ENCODE data around the gene TBC1D2B.

TBC1D2B gene

DNA sequence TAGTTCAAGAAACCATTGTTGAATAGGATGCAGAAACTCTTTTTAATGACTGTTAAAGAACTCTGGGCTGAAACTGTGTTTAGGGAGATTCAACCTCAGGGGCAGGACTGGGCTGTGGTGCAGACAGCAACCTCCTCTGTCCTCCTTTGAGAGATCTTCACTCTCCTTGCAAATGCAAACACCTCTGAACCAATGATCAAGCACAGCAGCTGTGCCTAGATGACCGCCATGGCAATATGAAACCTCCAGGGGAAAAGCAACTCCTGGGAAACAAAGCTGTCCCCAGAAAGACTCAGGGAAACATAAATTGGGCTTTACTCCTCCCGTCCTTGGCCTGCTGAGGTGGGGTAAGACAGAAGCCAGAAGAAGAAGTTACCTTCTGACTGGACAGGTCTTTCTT lies 52.6 kb downstream of the TBC1D2B start:
- no peak for DNase-seq

DNA sequence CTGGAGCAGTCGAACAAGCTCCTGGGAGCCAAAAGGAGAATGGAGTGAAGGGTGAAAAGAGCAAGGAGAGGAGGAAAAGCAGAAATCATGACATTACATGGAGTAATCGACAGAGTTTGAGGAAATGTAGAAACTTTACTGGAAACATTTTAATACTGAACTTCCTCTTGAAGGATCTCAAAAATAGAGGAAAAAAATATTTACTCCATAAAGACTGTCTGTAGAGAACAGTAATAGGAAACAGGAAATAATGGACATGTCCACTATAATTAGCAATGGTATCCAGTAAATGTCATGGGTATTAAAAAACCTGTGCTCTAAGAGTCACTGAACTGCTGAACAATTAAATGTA lies 53.0 kb downstream of the TBC1D2B start:
- DNase-seq = no peak

DNA sequence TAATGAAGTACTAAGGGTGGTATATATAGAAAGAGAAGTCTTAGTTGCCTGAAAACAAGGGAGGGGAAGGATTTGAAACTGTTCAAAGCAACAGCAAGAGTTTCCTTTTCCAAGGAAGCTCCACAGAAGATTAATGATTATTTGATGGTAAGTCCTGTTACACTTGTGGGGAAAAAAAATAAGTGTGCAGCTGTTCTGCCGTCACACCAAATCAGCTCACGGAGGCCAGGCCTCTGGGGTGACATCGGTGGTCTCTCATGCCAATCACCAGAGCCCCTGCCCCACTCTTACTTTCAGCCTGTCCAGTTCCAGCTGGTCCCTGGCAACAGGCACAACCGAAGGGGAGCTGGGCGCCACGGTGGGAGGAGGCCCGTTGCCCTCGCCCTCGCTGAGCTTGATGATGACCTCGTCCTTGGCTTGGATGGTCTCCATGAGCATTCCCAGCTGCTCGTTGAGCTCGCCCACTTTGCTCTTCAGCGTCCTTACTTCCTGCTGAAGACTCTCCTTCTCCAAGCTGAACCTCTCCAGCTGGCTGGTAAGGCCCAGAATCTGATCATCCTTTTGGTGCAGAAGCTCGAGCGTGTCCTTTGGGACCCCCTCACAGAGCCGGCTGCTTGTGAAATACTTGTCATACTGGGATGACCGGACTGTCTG lies 53.5 kb downstream of the TBC1D2B start:
- no peak for DNase-seq

DNA sequence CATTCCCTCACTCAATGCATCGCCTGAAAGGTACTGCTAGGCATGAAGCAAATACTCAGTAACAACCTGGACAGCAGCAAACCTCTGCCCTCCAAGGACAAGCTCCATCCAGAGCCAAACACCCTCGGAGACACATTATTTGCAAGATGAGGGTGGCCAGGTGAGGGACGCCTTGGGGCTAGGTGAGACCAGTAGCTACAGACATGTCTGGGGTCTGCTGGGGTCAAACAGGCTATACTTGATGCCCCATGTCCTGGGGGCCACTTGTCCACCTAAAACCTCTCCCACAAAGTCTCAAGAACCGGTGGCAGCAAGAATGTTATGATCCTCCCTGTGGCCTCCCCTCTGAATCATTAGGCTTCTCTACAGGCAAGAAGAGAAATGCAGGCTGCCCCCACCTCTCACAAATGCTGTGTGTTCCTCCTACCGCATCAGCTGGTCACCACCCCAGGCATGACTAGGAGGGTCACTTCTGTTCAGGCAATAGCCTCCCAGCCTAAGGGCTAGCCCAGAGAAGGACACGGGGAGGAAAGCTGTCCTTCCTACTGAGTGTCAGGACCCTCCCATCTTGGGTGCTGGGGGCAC lies 54.3 kb downstream of the TBC1D2B start:
- DNase-seq = no peak

DNA sequence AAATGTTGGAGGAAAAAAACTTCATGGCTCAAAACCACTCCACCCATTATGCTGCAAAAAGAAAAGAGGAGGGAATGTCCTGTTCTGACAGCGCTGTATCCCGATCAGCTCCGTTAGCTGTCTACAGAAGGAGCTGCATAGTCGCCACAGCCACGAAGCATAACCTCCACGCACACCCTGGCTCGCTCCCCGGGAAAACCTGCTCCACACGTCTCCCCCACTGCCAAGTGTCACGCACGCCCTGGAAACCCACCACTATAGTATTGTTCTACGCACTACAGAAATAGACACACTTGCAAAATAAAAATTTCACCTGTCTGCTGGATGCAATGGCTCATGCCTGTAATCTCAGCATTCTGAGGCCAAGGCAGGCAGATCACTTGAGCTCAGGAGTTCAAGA lies 55.8 kb downstream of the TBC1D2B start:
- no peak for DNase-seq

DNA sequence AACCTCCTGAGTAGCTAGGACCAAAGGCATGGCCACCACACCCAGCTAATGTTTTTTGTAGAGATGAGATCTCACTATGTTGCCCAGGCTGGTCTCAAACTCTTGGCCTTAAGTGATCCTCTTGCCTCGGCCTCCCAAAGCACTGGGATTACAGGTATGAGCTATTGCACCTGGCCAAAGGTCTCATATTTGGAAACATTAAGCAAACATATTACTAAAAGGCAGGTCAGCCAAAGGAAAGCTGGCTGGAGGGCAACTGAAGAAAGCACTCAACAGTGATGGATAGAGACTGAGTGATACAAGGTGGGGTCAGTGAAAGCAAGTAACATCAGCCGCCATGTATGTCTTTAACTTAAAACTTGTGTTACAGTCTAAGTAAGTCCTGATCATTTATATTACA lies 57.5 kb downstream of the TBC1D2B start:
- DNase-seq = no peak

DNA sequence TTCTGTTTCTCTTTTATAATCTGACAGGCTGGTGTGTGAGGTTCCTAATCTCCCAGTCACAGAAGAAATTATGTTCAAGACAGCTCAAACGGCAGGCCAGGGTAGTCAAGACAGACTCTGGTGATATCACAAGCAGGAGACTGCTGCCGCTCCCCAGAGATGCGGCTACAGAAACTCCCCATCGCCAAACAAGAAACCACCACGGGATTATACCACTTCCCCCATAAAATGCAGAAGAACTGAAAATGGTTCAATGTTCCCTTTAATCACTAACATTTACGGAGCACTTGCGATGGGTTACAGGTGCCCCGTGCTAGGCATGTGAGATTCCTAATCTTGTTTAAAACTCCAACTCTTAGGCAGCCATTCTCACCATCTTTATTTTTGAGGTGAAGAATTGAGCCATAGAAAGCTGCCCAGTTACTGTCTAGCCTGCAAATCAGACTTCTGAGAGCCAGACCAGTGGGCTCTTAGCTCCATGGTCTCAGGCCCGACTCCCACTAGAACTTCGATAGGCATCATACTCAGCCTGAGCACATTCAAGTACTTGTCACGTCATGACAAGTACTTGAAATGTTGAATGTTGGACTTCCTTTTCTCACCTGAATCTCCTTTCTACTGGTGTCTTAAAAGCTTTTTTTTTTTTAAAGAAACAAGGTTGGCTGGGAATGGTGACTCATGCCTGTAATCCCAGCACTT lies 58.4 kb downstream of the TBC1D2B start:
- no peak for DNase-seq

DNA sequence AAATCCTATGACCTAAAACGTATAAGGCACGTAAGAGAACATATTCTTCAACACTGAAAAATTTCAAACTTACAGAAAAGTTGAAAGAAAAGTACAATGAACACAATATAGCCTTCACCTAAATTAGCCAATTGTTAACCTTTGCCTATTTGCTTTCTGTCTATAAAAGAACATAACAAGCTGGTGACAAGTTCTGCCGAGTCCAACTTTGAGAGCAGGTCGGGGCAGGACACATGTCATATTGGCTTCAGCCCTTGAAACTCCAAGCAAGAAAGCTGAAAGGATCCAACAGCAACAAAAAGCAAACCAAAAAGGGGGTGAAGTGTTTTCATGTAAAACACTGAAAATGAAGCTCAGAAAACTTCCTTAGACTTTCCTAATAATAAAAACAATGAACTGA lies 59.1 kb downstream of the TBC1D2B start:
- no peak for DNase-seq

DNA sequence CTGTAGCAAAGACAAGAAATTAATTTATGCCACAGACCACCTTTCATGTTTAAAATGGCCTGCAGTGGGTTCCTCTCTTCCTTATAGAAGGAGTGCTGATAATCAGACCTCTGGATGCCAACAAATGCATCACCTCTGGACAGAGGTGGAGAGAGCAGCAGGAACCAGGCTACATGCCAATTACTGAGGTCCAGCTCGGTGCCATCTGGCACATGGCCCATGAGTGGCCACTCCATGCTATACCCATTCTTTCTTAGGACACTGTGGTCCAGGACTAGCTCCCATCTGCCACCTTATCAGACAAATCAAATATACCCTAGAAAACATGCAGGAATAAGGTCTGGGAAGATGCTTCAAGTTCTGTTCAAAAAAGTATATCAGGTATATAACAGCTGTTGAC lies 60.7 kb downstream of the TBC1D2B start:
- no peak for DNase-seq

DNA sequence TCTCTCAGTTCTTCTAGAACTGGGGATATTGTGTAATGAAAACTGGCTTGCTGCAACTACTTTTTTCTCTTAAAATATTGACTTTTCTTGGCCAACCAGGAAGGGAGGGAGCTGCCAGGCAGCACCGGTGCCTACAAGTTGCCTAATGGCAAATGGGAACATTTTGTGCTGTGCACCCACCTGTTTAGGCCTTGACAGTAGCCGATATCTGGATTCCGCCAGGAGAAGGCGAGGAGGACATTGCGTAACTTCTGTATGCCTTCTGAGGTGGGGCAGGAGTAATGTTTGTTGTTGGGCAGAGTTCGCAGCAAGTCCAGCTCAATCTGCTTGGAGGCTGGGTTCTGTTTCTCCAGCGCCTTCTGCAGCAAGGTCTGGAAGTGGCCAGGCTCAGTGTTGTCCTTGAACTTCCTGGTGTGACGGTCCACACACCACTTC lies 64.9 kb downstream of the TBC1D2B start:
- DNase-seq = no peak

DNA sequence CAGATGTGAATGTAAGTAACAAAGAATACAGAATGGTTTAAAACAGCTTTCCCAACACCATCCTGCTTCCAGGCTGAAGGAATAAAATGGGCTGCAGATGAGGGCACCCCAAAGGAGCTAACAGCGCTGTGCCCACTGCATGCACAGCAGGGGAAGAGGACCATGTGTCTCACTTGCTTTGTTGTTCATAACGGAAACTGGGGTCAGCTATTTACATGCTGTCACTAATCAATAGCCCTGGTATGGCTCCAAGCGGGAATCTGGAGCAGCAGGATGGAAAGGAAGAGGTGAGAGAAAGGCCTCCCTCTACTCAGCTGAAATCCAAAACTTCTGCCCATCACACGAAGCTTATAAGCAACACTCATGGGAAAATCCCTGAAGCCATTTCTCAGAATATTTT lies 67.4 kb downstream of the TBC1D2B start:
- no peak for DNase-seq

DNA sequence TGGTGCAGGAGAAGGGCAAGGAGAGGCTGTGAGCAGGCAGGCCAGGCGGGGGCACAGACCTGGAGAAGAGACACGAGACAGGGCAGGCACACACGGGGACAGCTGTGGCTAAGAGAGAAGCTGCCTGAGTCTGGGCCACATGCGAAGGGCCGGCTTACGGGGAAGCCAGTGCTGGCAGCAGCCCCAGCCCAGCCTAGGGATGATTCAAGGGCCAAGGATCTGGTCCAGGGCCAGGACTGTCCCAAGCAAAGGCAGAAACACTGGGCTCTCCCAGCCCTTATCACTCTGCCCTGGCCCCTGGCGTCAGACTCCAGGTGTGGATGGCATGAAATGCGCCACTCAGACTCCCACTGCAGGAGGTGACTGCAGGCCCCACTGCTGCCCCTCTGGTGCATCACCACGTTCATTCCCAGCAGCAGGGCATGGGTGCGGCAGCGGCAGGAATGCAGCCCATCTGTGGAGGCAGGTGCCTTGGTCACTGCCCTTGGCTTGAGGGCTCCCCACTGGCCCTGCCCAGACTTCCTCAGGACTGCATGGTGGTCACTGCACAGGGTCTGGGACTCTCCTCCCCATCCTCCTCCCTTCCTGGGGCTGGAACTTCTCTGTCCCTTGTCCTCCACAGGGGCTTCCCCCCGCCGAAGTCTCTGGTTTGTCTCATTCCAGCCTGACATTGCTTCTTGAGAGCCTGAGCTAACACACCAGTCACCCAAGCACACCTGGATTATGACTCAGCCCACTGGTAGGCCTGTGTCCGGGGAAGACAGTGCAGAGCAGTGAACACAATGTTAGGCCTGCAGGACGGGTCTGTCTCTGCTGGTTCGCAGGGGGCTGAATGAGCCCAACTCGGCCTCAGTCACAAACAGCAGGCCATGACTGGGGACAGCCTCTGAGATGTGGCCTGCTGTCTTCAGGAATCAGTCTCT lies 69.3 kb downstream of the TBC1D2B start:
- no peak for DNase-seq

DNA sequence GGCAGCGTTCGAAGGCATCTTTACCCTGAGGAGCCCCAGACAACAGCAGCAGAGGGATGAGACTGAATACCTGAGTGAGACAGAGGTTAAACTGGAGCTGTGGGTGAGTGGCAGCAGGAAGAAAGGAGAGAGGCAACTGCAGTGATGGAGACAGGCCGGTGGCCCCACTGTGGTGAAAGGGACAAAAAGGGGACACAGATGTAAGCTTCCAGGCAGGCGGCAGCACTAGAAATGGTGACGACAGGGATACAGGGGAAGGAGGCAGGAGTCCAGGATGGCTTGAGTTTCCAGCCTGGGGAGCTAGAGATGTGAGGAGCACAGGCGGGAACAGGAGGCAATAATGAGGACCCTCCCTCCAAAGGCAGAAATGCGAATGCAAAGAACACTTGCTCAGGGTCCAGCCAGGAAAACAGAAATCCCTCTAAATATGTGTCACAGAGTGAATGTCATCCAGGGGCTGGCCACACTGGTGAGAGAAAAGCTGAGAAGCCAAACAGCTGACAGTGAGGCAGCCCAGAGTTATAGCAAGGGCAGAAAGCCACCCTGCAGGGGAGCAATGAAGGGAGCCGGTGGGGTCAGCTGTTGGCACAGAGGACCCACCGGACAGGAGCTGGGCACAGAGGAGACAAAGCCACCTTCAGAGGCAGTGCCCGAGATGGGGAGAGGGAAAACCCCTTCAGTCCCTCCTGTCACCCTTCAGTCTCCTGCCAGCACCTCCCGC lies 70.1 kb downstream of the TBC1D2B start:
- no peak for DNase-seq

DNA sequence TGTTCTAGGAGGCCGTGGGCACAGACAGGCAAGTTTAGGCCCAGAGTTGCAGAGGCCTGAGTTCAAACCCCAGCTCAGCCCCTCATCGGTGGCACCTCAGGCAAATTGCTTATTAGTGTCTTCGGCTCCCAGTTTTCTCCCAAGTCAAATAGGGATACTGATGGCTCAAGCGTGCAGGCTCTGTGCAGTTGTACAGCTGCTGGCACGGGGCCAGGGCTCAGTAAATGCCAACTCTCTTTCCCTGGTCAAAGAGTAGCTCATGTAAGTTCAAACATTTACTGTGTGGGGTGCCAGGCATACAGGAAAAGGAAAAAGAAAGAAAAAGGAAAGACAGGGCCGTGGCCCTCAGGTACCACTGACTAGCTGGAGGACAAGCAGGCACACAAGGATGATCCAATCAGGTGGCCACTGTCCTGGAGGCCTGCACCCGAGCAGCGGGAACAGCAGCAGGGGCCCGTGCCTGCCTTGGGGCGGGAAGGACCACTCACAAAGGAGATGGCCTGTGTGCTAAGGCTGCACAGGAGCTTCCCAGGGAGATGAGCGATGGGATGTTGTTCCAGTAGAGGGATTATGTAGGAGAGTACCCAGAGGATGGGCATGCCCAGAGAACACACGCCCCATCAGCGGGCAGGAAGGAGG lies 70.8 kb downstream of the TBC1D2B start:
- no peak for DNase-seq

DNA sequence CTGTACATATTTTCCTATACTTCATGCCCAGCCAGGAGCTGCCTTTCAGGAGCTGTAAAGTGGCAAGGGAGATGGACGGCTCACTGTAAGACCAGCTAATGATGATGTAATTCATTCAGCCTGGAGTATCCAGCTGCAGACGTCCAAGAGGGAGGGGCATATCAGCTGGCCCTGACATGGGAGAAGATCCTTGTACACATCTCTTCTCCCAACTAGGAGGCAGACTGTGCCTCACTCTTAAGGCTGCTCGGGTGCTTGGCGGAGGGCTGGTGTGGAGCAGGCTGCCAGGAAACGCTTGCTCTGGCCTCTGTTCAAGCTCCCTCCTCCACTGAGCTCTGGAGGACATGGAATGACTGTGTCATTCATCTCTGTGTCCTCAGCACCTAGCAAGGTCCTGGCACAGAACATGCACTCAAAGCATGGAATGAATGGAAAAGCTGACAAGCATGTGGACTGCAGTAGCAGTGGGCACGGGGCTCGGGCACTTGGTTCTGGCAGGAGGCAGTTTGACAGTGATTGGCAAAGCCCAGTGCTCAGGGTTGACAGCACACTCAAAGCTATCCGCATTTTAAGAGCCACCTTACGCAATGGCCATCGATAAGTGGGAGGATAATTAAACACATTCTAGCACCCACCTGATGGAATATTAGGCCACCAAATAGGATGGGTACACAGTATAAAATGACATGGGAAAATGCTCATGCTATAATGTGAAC lies 72.4 kb downstream of the TBC1D2B start:
- no peak for DNase-seq

DNA sequence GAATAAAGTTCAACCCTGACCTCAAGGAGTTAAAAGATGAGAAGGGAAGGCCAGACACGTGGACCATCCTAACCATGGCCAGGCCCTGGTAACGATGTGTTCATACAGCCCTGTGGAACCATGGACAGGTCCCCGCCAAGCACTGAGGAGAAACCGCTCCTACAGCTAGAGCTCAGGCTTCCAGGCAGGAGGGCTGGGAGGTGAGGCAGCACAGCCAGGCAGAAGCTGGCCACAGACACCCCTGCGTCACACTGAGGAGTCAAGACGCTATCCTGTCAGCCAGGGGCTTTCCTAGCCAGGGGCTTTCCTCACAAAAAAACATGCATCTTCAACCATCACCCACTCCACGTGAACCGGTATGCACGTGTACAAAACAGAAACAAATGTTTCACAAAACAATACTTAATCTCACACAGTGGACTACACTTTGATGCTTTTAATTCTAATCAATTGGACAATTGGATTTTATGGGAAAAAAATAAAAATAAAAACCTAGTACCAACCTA lies 73.2 kb downstream of the TBC1D2B start:
- DNase-seq = no peak

DNA sequence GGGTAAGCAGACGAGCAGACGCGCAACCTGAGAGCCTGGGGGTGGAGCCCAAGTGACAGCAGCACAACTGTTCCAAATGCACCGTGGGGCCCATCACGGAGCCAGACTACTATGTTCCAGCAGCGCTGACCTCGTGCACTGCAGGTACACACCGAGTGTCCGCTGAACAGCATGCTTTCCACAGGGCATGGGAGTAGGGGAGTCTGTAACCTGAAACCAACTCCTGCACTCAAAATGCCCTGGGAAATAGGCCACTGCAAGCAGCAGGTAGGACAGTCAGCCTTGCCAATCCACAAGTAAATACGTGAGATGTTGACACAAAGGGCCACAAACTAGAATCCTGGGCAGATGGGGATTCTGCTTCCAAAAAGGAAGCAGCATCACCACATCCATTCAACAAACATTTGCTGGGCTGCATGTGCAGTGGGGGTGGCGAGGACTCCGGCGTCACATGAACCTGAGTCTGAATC lies 73.9 kb downstream of the TBC1D2B start:
- no peak for DNase-seq

DNA sequence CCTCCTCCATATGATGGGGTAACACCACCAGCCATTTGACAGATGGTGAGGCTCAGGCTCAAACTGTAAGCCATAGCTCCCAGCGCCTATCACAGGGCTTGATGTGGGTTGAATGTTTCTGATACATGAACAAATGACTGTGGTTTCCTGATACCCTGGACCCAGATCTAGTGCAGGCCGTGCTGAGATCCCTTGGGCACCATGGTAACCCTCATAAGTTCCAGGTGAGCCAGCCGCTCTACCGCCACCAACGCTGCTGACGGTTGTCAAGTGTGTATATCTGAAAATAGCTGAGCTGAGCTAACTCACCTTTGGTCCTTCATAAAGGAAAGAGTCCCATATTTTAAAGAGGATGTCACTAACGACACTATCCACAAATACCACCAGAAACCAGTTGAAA lies 74.5 kb downstream of the TBC1D2B start:
- DNase-seq = no peak

DNA sequence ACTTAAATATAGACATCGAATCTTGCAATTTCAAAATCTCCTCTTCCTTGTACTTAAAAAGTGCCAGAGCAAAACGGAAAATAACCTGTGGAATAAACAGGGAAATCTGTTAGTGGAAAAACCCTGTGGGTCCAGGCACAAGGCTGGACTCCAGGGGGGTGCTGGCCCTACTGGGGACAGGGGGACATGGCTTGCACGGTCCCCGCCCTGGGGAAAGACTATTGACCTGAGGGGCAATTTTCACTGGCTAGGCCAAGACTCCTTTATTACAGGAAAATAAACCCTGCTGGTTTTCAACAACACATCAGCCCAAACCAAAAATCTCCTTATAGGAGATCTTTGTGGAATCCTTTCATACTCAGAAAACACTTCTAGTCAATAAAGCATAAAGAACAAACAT lies 75.9 kb downstream of the TBC1D2B start:
- DNase-seq = no peak

DNA sequence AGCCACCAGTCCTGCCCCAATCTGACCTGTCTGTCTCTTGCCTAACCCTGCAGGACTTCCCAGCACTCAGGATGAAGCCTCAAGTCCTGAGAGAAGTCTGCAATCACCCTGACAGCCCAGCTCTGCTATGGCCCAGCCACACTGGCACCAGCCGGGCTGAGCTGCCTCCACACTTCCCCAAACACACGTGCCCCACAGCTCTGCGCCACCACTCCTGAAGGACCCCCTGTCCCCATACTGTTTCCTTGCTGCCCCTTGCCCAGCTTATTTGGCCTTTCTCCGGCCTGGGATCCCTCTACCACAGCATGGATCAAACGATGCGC lies 76.6 kb downstream of the TBC1D2B start:
- DNase-seq = no peak

Measured in T-helper 1 cell (primary cell).